C4-2B (cell line): ENCODE results near the gene TPSB2.
"Not testable (repeated sequence)": the region's sequence is repeated elsewhere in the genome, so short reads cannot be mapped to it uniquely, and the experiment has no call there.

Experiments used
- H3K27ac ChIP-seq: fragments of 450-650 bp; 2 replicates; pipeline ENCODE4 v1.5.1; 2017
- CTCF ChIP-seq: fragments of 450-650 bp; conservative IDR thresholded peaks from 2 replicates; pipeline ENCODE4 v1.5.1; 2017; ENCODE audit warnings: mild to moderate bottlenecking
- ZFX ChIP-seq: fragments of 450-650 bp; IDR thresholded peaks from 2 replicates; pipeline ENCODE4 v1.6.1; 2017

The TPSB2 gene

GRCh38 chr16:1245452-1246020 is 15.6 kb upstream of the TPSB2 start:
- TF ChIP-seq ZFX, result no peak
- TF ChIP-seq CTCF, result no peak
- H3K27ac ChIP-seq, result no peak overlapping the region

GRCh38 chr16:1244881-1245280 is 14.9 kb upstream of the TPSB2 start:
- H3K27ac ChIP-seq, result no peak overlapping the region
- TF ChIP-seq CTCF (no peak), ZFX (no peak)

- H3K27ac ChIP-seq, result not testable (repeated sequence)
These were observed 14.2 kb upstream of the TPSB2 start for GRCh38 chr16:1243907-1244850.

GRCh38 chr16:1243363-1243762 is 13.4 kb upstream of the TPSB2 start:
- H3K27ac ChIP-seq, result not testable (repeated sequence)

GRCh38 chr16:1241081-1241480 is 11.1 kb upstream of the TPSB2 start:
- H3K27ac ChIP-seq, result not testable (repeated sequence)

GRCh38 chr16:1240436-1240835 is 10.5 kb upstream of the TPSB2 start, which contains the start of gene TPSAB1:
Gene TPSAB1 (plus strand): TSS chr16:1240705. CDS start chr16:1240939, 234 bp downstream.
- H3K27ac ChIP-seq, result not testable (repeated sequence)

- not testable (repeated sequence) for H3K27ac ChIP-seq
These were observed 9.6 kb upstream of the TPSB2 start for GRCh38 chr16:1239575-1239974.

- not testable (repeated sequence) for H3K27ac ChIP-seq
These were observed 8.9 kb upstream of the TPSB2 start for GRCh38 chr16:1238909-1239308.

GRCh38 chr16:1237990-1238389 is 8.0 kb upstream of the TPSB2 start:
- H3K27ac ChIP-seq, result no peak overlapping the region
- TF ChIP-seq CTCF, result no peak
- TF ChIP-seq ZFX, result no peak

- not testable (repeated sequence) for H3K27ac ChIP-seq
These were observed 6.7 kb upstream of the TPSB2 start for GRCh38 chr16:1236659-1237058.

GRCh38 chr16:1232049-1232748 is 2.2 kb upstream of the TPSB2 start:
- not testable (repeated sequence) for H3K27ac ChIP-seq

- not testable (repeated sequence) for H3K27ac ChIP-seq
These were observed 1.3 kb upstream of the TPSB2 start for GRCh38 chr16:1231301-1231700.

GRCh38 chr16:1230471-1231212 is 658 bp upstream of the TPSB2 start:
- not testable (repeated sequence) for H3K27ac ChIP-seq

GRCh38 chr16:1229476-1229875 is 508 bp downstream of the TPSB2 start:
- H3K27ac ChIP-seq, result not testable (repeated sequence)

- not testable (repeated sequence) for H3K27ac ChIP-seq
These were observed 1.8 kb downstream of the TPSB2 start for GRCh38 chr16:1228227-1228626.

- H3K27ac ChIP-seq, result not testable (repeated sequence)
These were observed 3.3 kb downstream of the TPSB2 start for GRCh38 chr16:1226692-1227091.
